GM18951 (cell line): Measurements from ENCODE around the gene THEM4.
"Not testable (repeated sequence)": the region's sequence is repeated elsewhere in the genome, so short reads cannot be mapped to it uniquely, and the experiment has no call there.

Experiments used
- POLR2A ChIP-seq: IDR thresholded peaks from 4 replicates; pipeline ENCODE4 v1.6.1; 2011; ENCODE audit warnings: mild to moderate bottlenecking; ENCODE audit not compliant: insufficient read length, insufficient read depth; ENCODE audit errors: extremely low read depth
- in situ Hi-C: fragments of 300-500 bp; cut with MboI; formaldehyde crosslinking; loops from one replicate; pipeline ENCODE4 v1.12.0; 2022; ENCODE audit warnings: low sequenced_read_pairs, mixed read lengths, inconsistent platforms; ENCODE audit not compliant: unreplicated experiment

Gene THEM4

GRCh38 chr1:151918819-151919610 lies 9.7 kb upstream of the THEM4 start:
- in situ Hi-C loops: no loop called here

GRCh38 chr1:151918156-151918555 lies 8.8 kb upstream of the THEM4 start:
- TF ChIP-seq POLR2A: no peak
- in situ Hi-C loops: no loop called here

More at GRCh38 chr1:151918819-151919610, 9.7 kb upstream of the THEM4 start:
- no peak for TF ChIP-seq POLR2A

- TF ChIP-seq POLR2A: no peak
- in situ Hi-C loops: no loop called here
Observed at GRCh38 chr1:151916726-151917370, 7.5 kb upstream of the THEM4 start.

GRCh38 chr1:151915061-151915686 lies 5.9 kb upstream of the THEM4 start:
- no peak for TF ChIP-seq POLR2A
- in situ Hi-C loops: no loop called here

- in situ Hi-C loops: no loop called here
Observed at GRCh38 chr1:151914076-151914475, 4.8 kb upstream of the THEM4 start.

GRCh38 chr1:151912973-151913372 lies 3.7 kb upstream of the THEM4 start:
- TF ChIP-seq POLR2A: no peak
- in situ Hi-C loops: no loop called here

More at GRCh38 chr1:151914076-151914475, 4.8 kb upstream of the THEM4 start:
- TF ChIP-seq POLR2A: no peak

GRCh38 chr1:151908228-151908691 lies 1.1 kb downstream of the THEM4 start:
- no peak for TF ChIP-seq POLR2A
- in situ Hi-C loops: no loop called here

GRCh38 chr1:151907363-151908139 lies 1.8 kb downstream of the THEM4 start:
- in situ Hi-C loops: no loop called here
- no peak for TF ChIP-seq POLR2A

GRCh38 chr1:151906324-151906645 lies 3.0 kb downstream of the THEM4 start:
- in situ Hi-C loops: not testable (repeated sequence)

- in situ Hi-C loops: not testable (repeated sequence)
Observed at GRCh38 chr1:151905443-151906323, 3.6 kb downstream of the THEM4 start.

- in situ Hi-C loops: no loop called here
- no peak for TF ChIP-seq POLR2A
Observed at GRCh38 chr1:151905070-151905442, 4.3 kb downstream of the THEM4 start.

GRCh38 chr1:151902858-151903257 lies 6.5 kb downstream of the THEM4 start:
- in situ Hi-C loops: no loop called here
- no peak for TF ChIP-seq POLR2A

GRCh38 chr1:151900804-151901203 lies 8.5 kb downstream of the THEM4 start:
- in situ Hi-C loops: not testable (repeated sequence)
